ENCODE measurements around the gene FCHO2.
"Not testable (repeated sequence)": the region's sequence is repeated elsewhere in the genome, so short reads cannot be mapped to it uniquely, and the experiment has no call there.

The FCHO2 gene

GRCh38 chr5:72959257-72959656, 3.4 kb downstream of the FCHO2 start:
- Histone ChIP-seq H3F3A (ENCODE audit: low read depth) (no peaks in the 10 kb centered on the region), H3K9ac (ENCODE audit: low read depth, low read length, poor library complexity, severe bottlenecking) (no peak overlapping the region), H3K4me1 (ENCODE audit: insufficient read depth, low read length, poor library complexity, severe bottlenecking) (no peaks in the 10 kb centered on the region), H3K36me3 (ENCODE audit: insufficient read depth, low read length) (no peaks in the 10 kb centered on the region), H3K9me3 (ENCODE audit: insufficient read depth, low read depth, low read length) (no peaks in the 10 kb centered on the region), H3K9me2 (replicated peaks; ENCODE audit: low read depth, low read length) (no peaks in the 10 kb centered on the region), H3K79me2 (ENCODE audit: insufficient read depth, low read length) (no peaks in the 10 kb centered on the region), H2AFZ (ENCODE audit: low read length) (no peak overlapping the region), H3K27me3 (ENCODE audit: insufficient read depth, low read length, poor library complexity, severe bottlenecking) (no peaks in the 10 kb centered on the region), H3K4me3 (ENCODE audit: low read length, poor library complexity, severe bottlenecking) (no peak overlapping the region), H4K20me1 (ENCODE audit: insufficient read depth, low read length, poor library complexity, severe bottlenecking) (no peaks in the 10 kb centered on the region), H3K4me2 (ENCODE audit: low read depth, low read length, poor library complexity, severe bottlenecking) (no peak overlapping the region)
- TF ChIP-seq EZH2phosphoT487 (IDR thresholded peaks at IDR 0.05; ENCODE audit: borderline replicate concordance) (no peak), CTCF (conservative IDR thresholded peaks at IDR 0.05; ENCODE audit: low read length) (no peak)

GRCh38 chr5:72974481-72974880, 18.6 kb downstream of the FCHO2 start:
- not testable (repeated sequence) for H3K9me3 ChIP-seq (ENCODE audit: insufficient read depth, low read depth, low read length); H3K36me3 ChIP-seq (ENCODE audit: insufficient read depth, low read length); H3K9ac ChIP-seq (ENCODE audit: low read depth, low read length, poor library complexity, severe bottlenecking); H3K9me2 ChIP-seq (replicated peaks; ENCODE audit: low read depth, low read length); H3F3A ChIP-seq (ENCODE audit: low read depth); H3K4me2 ChIP-seq (ENCODE audit: low read depth, low read length, poor library complexity, severe bottlenecking); H3K79me2 ChIP-seq (ENCODE audit: insufficient read depth, low read length); H3K4me3 ChIP-seq (ENCODE audit: low read length, poor library complexity, severe bottlenecking); H4K20me1 ChIP-seq (ENCODE audit: insufficient read depth, low read length, poor library complexity, severe bottlenecking); H3K4me1 ChIP-seq (ENCODE audit: insufficient read depth, low read length, poor library complexity, severe bottlenecking); H2AFZ ChIP-seq (ENCODE audit: low read length); H3K27me3 ChIP-seq (ENCODE audit: insufficient read depth, low read length, poor library complexity, severe bottlenecking)

GRCh38 chr5:72976810-72977209, 21.0 kb downstream of the FCHO2 start:
- H3K36me3 ChIP-seq (ENCODE audit: insufficient read depth, low read length); H2AFZ ChIP-seq (ENCODE audit: low read length); H3K79me2 ChIP-seq (ENCODE audit: insufficient read depth, low read length); H3K9me2 ChIP-seq (replicated peaks; ENCODE audit: low read depth, low read length); H3K9me3 ChIP-seq (ENCODE audit: insufficient read depth, low read depth, low read length); H3K9ac ChIP-seq (ENCODE audit: low read depth, low read length, poor library complexity, severe bottlenecking); H3K4me2 ChIP-seq (ENCODE audit: low read depth, low read length, poor library complexity, severe bottlenecking); H4K20me1 ChIP-seq (ENCODE audit: insufficient read depth, low read length, poor library complexity, severe bottlenecking); H3K4me3 ChIP-seq (ENCODE audit: low read length, poor library complexity, severe bottlenecking); H3K4me1 ChIP-seq (ENCODE audit: insufficient read depth, low read length, poor library complexity, severe bottlenecking); H3K27me3 ChIP-seq (ENCODE audit: insufficient read depth, low read length, poor library complexity, severe bottlenecking); H3F3A ChIP-seq (ENCODE audit: low read depth): not testable (repeated sequence)

GRCh38 chr5:72985719-72986118, 29.9 kb downstream of the FCHO2 start:
- H3K27me3 ChIP-seq (ENCODE audit: insufficient read depth, low read length, poor library complexity, severe bottlenecking): peaks cover 46% of the 10 kb centered on the region

More at GRCh38 chr5:72985719-72986118, 29.9 kb downstream of the FCHO2 start:
- H3K4me1 ChIP-seq (ENCODE audit: insufficient read depth, low read length, poor library complexity, severe bottlenecking): no peaks in the 10 kb centered on the region
- no peaks in the 10 kb centered on the region for H3K79me2 ChIP-seq (ENCODE audit: insufficient read depth, low read length)
- no peak overlapping the region for H2AFZ ChIP-seq (ENCODE audit: low read length)
- TF ChIP-seq CTCF (conservative IDR thresholded peaks at IDR 0.05; ENCODE audit: low read length): no peak
- no peak for TF ChIP-seq EZH2phosphoT487 (IDR thresholded peaks at IDR 0.05; ENCODE audit: borderline replicate concordance)
- H3K4me2 ChIP-seq (ENCODE audit: low read depth, low read length, poor library complexity, severe bottlenecking): no peak overlapping the region
- H3K4me3 ChIP-seq (ENCODE audit: low read length, poor library complexity, severe bottlenecking): no peak overlapping the region
- H3F3A ChIP-seq (ENCODE audit: low read depth): no peaks in the 10 kb centered on the region
- H3K36me3 ChIP-seq (ENCODE audit: insufficient read depth, low read length): no peaks in the 10 kb centered on the region
- H3K9me3 ChIP-seq (ENCODE audit: insufficient read depth, low read depth, low read length): no peaks in the 10 kb centered on the region
- no peaks in the 10 kb centered on the region for H4K20me1 ChIP-seq (ENCODE audit: insufficient read depth, low read length, poor library complexity, severe bottlenecking)
- H3K9me2 ChIP-seq (replicated peaks; ENCODE audit: low read depth, low read length): no peaks in the 10 kb centered on the region
- H3K9ac ChIP-seq (ENCODE audit: low read depth, low read length, poor library complexity, severe bottlenecking): no peak overlapping the region

Measured in Loucy (cell line).